ENCODE results near the gene NPAS3.

The NPAS3 gene

GRCh38 chr14:33851931-33852330 is 913.3 kb downstream of the NPAS3 start:
- Histone ChIP-seq H3K27me3 (ENCODE audit: insufficient read depth, poor library complexity, severe bottlenecking) (no peaks in the 10 kb centered on the region), H3K4me3 (replicated peaks; ENCODE audit: insufficient read depth, low read length) (no peak overlapping the region), H3K27ac (replicated peaks) (no peak overlapping the region)
- TF ChIP-seq GABPA (IDR thresholded peaks at IDR 0.05; ENCODE audit: low read depth) (no peak), CTCF (IDR thresholded peaks at IDR 0.05; ENCODE audit: insufficient read depth, low read length) (no peak), REST (IDR thresholded peaks at IDR 0.05; ENCODE audit: insufficient replicate concordance, low read depth) (no peak), POLR2AphosphoS5 (IDR thresholded peaks at IDR 0.05; ENCODE audit: low read depth) (no peak), SPI1 (IDR thresholded peaks at IDR 0.05; ENCODE audit: borderline replicate concordance, low read depth) (no peak)
- DNase-seq (ENCODE audit: low read depth in 1 of 2, low spot score in 1 of 2), result no peak

Measured in HL-60 (cell line).